HEK293 (cell line): ENCODE measurements around the gene MAL.

Experiments used
- RBAK ChIP-seq: fragments of 450-650 bp; formaldehyde crosslinking; IDR thresholded peaks from 2 replicates; pipeline ENCODE4 v1.5.1; 2016; ENCODE audit warnings: missing biosample characterization, missing genetic modification characterization
- SP2 ChIP-seq: fragments of 450-650 bp; formaldehyde crosslinking; IDR thresholded peaks from 2 replicates; pipeline ENCODE4 v1.5.1; 2016; ENCODE audit warnings: missing biosample characterization, missing genetic modification characterization
- ZBTB10 ChIP-seq: fragments of 450-650 bp; formaldehyde crosslinking; IDR thresholded peaks from 2 replicates; pipeline ENCODE4 v1.5.1; 2016; ENCODE audit warnings: missing biosample characterization, missing genetic modification characterization
- ZBTB11 ChIP-seq: fragments of 450-650 bp; formaldehyde crosslinking; conservative IDR thresholded peaks from 2 replicates; pipeline ENCODE4 v1.5.1; 2016; ENCODE audit warnings: low read depth, missing biosample characterization, missing genetic modification characterization
- ZBTB49 ChIP-seq: fragments of 450-650 bp; formaldehyde crosslinking; IDR thresholded peaks from 2 replicates; pipeline ENCODE4 v1.5.1; 2016; ENCODE audit warnings: missing biosample characterization, missing genetic modification characterization, low read depth
- ZNF2 ChIP-seq: fragments of 450-650 bp; formaldehyde crosslinking; IDR thresholded peaks from 2 replicates; pipeline ENCODE4 v1.5.1; 2016; ENCODE audit warnings: missing biosample characterization, missing genetic modification characterization
- ZNF280C ChIP-seq: fragments of 450-650 bp; formaldehyde crosslinking; IDR thresholded peaks from 2 replicates; pipeline ENCODE4 v1.5.1; 2016; ENCODE audit warnings: missing biosample characterization, missing genetic modification characterization
- ZNF518A ChIP-seq: fragments of 450-650 bp; formaldehyde crosslinking; conservative IDR thresholded peaks from 2 replicates; pipeline ENCODE4 v1.5.1; 2016; ENCODE audit warnings: low read depth, missing biosample characterization, missing genetic modification characterization
- ZNF529 ChIP-seq: fragments of 450-650 bp; formaldehyde crosslinking; IDR thresholded peaks from 2 replicates; pipeline ENCODE4 v1.5.1; 2017; ENCODE audit warnings: missing genetic modification characterization, missing biosample characterization; ENCODE audit not compliant: insufficient replicate concordance

MAL gene

GRCh38 chr2:95099910-95100309, 74.4 kb downstream of the MAL start (continued):
- no peak for TF ChIP-seq ZBTB11
- TF ChIP-seq ZNF280C (tag by site-specific recombination), result no peak
- no peak for TF ChIP-seq RBAK (tag by site-specific recombination)
- no peak for TF ChIP-seq ZBTB10 (tag by site-specific recombination)
- TF ChIP-seq ZNF2 (tag by site-specific recombination), result no peak
- TF ChIP-seq ZNF529 (tag by site-specific recombination), result no peak
- no peak for TF ChIP-seq ZBTB49 (tag by site-specific recombination)
- TF ChIP-seq SP2, result no peak
- TF ChIP-seq ZNF518A, result no peak
